ENCODE results near the gene FBXL4.
A peak's percentile ranks its signal among the peaks of the same experiment; 100 is the strongest.

The FBXL4 gene

DNA sequence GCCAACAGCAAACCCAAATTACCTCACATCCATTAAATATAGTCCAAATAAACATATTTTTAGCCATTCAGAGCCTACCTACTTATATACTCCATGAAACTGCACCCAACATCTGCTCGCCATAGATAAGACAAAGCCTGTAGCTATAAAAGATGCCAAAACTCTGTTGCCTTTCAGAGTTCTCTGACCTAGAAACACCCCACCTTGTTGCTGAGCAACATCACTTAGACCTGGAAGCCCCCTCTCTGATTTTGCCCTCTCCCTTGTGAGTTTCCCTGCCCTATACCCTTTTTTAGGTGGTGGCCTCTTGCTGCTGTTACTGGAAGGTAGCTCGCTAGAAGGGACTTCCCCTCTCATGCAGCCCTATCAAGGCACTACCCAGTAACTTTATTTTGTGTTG is 27.7 kb upstream of the FBXL4 start:
- no peak overlapping the region for H3K9ac ChIP-seq (ENCODE audit: low read length in 2 of 2)
- H3K4me3 ChIP-seq (ENCODE audit: low read length in 2 of 2) = no peak overlapping the region
- H3K9me3 ChIP-seq (ENCODE audit: control insufficient read depth in 2 of 2, low read length in 2 of 2) = no peaks in the 10 kb centered on the region
- H3K4me1 ChIP-seq (ENCODE audit: control insufficient read depth, insufficient read depth, low read length) = no peaks in the 10 kb centered on the region
- H3K27ac ChIP-seq (ENCODE audit: low read length) = no peak overlapping the region
- no peaks in the 10 kb centered on the region for H3K36me3 ChIP-seq (ENCODE audit: control insufficient read depth in 2 of 2, insufficient read depth in 2 of 2, low read length in 2 of 2)
- H3K27me3 ChIP-seq (ENCODE audit: control insufficient read depth in 1 of 2, insufficient read depth in 2 of 2, low read length in 2 of 2) = no peaks in the 10 kb centered on the region

GRCh38 chr6:98974309-98974708 is 26.6 kb upstream of the FBXL4 start:
- Histone ChIP-seq H3K27me3 (ENCODE audit: control insufficient read depth in 1 of 2, insufficient read depth in 2 of 2, low read length in 2 of 2) (no peaks in the 10 kb centered on the region), H3K9me3 (ENCODE audit: control insufficient read depth in 2 of 2, low read length in 2 of 2) (no peaks in the 10 kb centered on the region), H3K4me1 (ENCODE audit: control insufficient read depth, insufficient read depth, low read length) (no peaks in the 10 kb centered on the region), H3K27ac (ENCODE audit: low read length) (no peak overlapping the region), H3K4me3 (ENCODE audit: low read length in 2 of 2) (no peak overlapping the region), H3K36me3 (ENCODE audit: control insufficient read depth in 2 of 2, insufficient read depth in 2 of 2, low read length in 2 of 2) (no peaks in the 10 kb centered on the region), H3K9ac (ENCODE audit: low read length in 2 of 2) (no peak overlapping the region)

GRCh38 chr6:98973571-98973970 is 25.8 kb upstream of the FBXL4 start:
- Histone ChIP-seq H3K36me3 (ENCODE audit: control insufficient read depth in 2 of 2, insufficient read depth in 2 of 2, low read length in 2 of 2) (no peaks in the 10 kb centered on the region), H3K27ac (ENCODE audit: low read length) (no peak overlapping the region), H3K9me3 (ENCODE audit: control insufficient read depth in 2 of 2, low read length in 2 of 2) (no peaks in the 10 kb centered on the region), H3K27me3 (ENCODE audit: control insufficient read depth in 1 of 2, insufficient read depth in 2 of 2, low read length in 2 of 2) (no peaks in the 10 kb centered on the region), H3K4me1 (ENCODE audit: control insufficient read depth, insufficient read depth, low read length) (no peaks in the 10 kb centered on the region), H3K4me3 (ENCODE audit: low read length in 2 of 2) (no peak overlapping the region), H3K9ac (ENCODE audit: low read length in 2 of 2) (no peak overlapping the region)

DNA sequence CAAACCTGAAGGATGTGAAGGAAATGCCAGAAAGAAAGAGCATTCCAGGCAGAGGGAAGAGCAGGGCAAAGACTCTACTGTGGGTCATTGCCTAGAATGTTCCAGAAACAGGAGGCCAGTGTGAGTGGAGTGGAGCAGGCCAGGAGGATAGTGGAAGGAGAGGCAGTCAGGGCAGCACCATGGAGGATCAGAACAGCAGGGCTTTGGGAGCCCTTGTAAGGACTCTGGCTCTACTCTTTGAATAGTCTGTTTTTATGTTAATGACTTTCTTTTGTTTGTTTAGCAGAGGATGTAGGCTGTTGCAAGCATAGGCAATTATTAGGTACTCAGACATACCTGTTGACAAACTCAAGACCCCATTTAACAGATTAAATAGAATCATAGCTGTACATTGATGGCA is 23.6 kb upstream of the FBXL4 start:
- no peaks in the 10 kb centered on the region for H3K36me3 ChIP-seq (ENCODE audit: control insufficient read depth in 2 of 2, insufficient read depth in 2 of 2, low read length in 2 of 2)
- no peaks in the 10 kb centered on the region for H3K27me3 ChIP-seq (ENCODE audit: control insufficient read depth in 1 of 2, insufficient read depth in 2 of 2, low read length in 2 of 2)
- no peaks in the 10 kb centered on the region for H3K4me1 ChIP-seq (ENCODE audit: control insufficient read depth, insufficient read depth, low read length)
- no peak overlapping the region for H3K27ac ChIP-seq (ENCODE audit: low read length)
- H3K9me3 ChIP-seq (ENCODE audit: control insufficient read depth in 2 of 2, low read length in 2 of 2) = no peaks in the 10 kb centered on the region
- no peak overlapping the region for H3K4me3 ChIP-seq (ENCODE audit: low read length in 2 of 2)
- no peak overlapping the region for H3K9ac ChIP-seq (ENCODE audit: low read length in 2 of 2)

DNA sequence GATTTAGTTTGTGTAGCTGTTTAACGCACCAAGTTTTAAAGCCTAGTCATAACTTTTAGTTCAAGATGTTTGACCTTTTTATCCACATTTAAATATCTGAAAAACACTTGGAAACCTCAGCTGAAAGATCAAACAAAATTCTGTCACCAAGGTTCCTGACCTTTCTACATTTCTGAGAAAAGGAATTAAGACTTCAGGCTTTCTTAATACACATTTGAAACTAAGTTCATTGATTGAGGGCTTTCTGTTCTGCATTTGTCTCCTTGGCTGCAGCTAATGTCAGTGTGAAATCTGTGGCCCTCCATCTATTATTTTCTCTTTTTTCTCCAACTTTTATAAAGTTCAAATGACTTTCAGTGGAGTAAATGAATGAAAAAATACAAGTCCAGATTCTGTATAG is 22.7 kb upstream of the FBXL4 start:
- H3K36me3 ChIP-seq (ENCODE audit: control insufficient read depth in 2 of 2, insufficient read depth in 2 of 2, low read length in 2 of 2) = no peaks in the 10 kb centered on the region
- no peak overlapping the region for H3K9ac ChIP-seq (ENCODE audit: low read length in 2 of 2)
- no peak overlapping the region for H3K4me3 ChIP-seq (ENCODE audit: low read length in 2 of 2)
- H3K27me3 ChIP-seq (ENCODE audit: control insufficient read depth in 1 of 2, insufficient read depth in 2 of 2, low read length in 2 of 2) = no peaks in the 10 kb centered on the region
- no peaks in the 10 kb centered on the region for H3K4me1 ChIP-seq (ENCODE audit: control insufficient read depth, insufficient read depth, low read length)
- H3K27ac ChIP-seq (ENCODE audit: low read length) = no peak overlapping the region
- H3K9me3 ChIP-seq (ENCODE audit: control insufficient read depth in 2 of 2, low read length in 2 of 2) = no peaks in the 10 kb centered on the region

DNA sequence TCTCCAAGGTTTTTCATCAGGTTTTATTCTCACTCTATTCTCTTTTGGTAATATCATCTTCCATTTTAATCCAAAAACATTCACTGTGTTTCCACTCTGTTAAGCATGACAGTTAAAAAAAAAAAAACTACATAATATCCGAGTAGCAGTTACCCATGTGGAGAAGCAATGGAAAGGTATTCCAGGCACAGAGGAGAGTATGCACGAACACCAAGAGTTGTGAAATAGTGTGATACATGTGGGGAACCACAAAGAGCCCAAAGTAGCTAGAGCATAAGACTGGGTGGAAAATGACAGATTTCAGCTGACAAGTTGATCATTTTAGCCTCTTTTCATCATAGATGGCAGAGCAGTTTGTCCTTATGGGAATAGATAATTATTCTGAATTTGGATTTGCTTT is 19.9 kb upstream of the FBXL4 start:
- H3K4me1 ChIP-seq (ENCODE audit: control insufficient read depth, insufficient read depth, low read length) = no peaks in the 10 kb centered on the region
- H3K4me3 ChIP-seq (ENCODE audit: low read length in 2 of 2) = no peak overlapping the region
- H3K27me3 ChIP-seq (ENCODE audit: control insufficient read depth in 1 of 2, insufficient read depth in 2 of 2, low read length in 2 of 2) = no peaks in the 10 kb centered on the region
- no peaks in the 10 kb centered on the region for H3K36me3 ChIP-seq (ENCODE audit: control insufficient read depth in 2 of 2, insufficient read depth in 2 of 2, low read length in 2 of 2)
- no peak overlapping the region for H3K9ac ChIP-seq (ENCODE audit: low read length in 2 of 2)
- H3K9me3 ChIP-seq (ENCODE audit: control insufficient read depth in 2 of 2, low read length in 2 of 2) = no peaks in the 10 kb centered on the region
- no peak overlapping the region for H3K27ac ChIP-seq (ENCODE audit: low read length)

GRCh38 chr6:98959631-98960030 is 11.9 kb upstream of the FBXL4 start:
- Histone ChIP-seq H3K4me1 (ENCODE audit: control insufficient read depth, insufficient read depth, low read length) (no peaks in the 10 kb centered on the region), H3K9ac (ENCODE audit: low read length in 2 of 2) (no peak overlapping the region), H3K9me3 (ENCODE audit: control insufficient read depth in 2 of 2, low read length in 2 of 2) (no peaks in the 10 kb centered on the region), H3K36me3 (ENCODE audit: control insufficient read depth in 2 of 2, insufficient read depth in 2 of 2, low read length in 2 of 2) (no peaks in the 10 kb centered on the region), H3K27me3 (ENCODE audit: control insufficient read depth in 1 of 2, insufficient read depth in 2 of 2, low read length in 2 of 2) (no peaks in the 10 kb centered on the region), H3K4me3 (ENCODE audit: low read length in 2 of 2) (no peak overlapping the region), H3K27ac (ENCODE audit: low read length) (no peak overlapping the region)

- H3K4me1 ChIP-seq (ENCODE audit: control insufficient read depth, insufficient read depth, low read length) = no peaks in the 10 kb centered on the region
- no peak overlapping the region for H3K27ac ChIP-seq (ENCODE audit: low read length)
- H3K27me3 ChIP-seq (ENCODE audit: control insufficient read depth in 1 of 2, insufficient read depth in 2 of 2, low read length in 2 of 2) = no peaks in the 10 kb centered on the region
- no peak overlapping the region for H3K9ac ChIP-seq (ENCODE audit: low read length in 2 of 2)
- H3K4me3 ChIP-seq (ENCODE audit: low read length in 2 of 2) = no peak overlapping the region
- H3K36me3 ChIP-seq (ENCODE audit: control insufficient read depth in 2 of 2, insufficient read depth in 2 of 2, low read length in 2 of 2) = no peaks in the 10 kb centered on the region
- H3K9me3 ChIP-seq (ENCODE audit: control insufficient read depth in 2 of 2, low read length in 2 of 2) = no peaks in the 10 kb centered on the region
Measured at GRCh38 chr6:98958776-98959175, 11.0 kb upstream of the FBXL4 start.

DNA sequence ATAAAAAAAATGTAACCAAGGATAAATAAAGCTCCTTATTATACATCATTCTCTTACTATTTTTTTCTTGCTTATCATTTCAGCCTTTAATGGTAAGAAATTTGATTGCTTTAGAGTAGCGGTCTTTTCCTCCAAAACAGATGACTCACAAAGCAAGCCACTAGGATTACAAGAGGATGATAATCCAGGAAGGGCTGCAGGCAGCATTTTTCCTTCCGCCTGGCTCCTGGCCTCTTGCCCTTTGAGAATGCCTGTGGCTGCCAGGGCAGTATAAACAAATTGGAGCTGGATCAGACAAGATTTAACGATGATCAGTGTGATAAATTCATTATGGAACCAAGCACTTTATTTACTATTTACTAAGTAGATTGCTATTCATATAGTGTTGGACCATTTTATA is 9.7 kb upstream of the FBXL4 start:
- no peaks in the 10 kb centered on the region for H3K27me3 ChIP-seq (ENCODE audit: control insufficient read depth in 1 of 2, insufficient read depth in 2 of 2, low read length in 2 of 2)
- no peak overlapping the region for H3K27ac ChIP-seq (ENCODE audit: low read length)
- no peaks in the 10 kb centered on the region for H3K9me3 ChIP-seq (ENCODE audit: control insufficient read depth in 2 of 2, low read length in 2 of 2)
- H3K4me1 ChIP-seq (ENCODE audit: control insufficient read depth, insufficient read depth, low read length) = no peaks in the 10 kb centered on the region
- H3K36me3 ChIP-seq (ENCODE audit: control insufficient read depth in 2 of 2, insufficient read depth in 2 of 2, low read length in 2 of 2) = no peaks in the 10 kb centered on the region
- H3K9ac ChIP-seq (ENCODE audit: low read length in 2 of 2) = no peak overlapping the region
- no peak overlapping the region for H3K4me3 ChIP-seq (ENCODE audit: low read length in 2 of 2)

- H3K9me3 ChIP-seq (ENCODE audit: control insufficient read depth in 2 of 2, low read length in 2 of 2) = no peaks in the 10 kb centered on the region
- no peak overlapping the region for H3K9ac ChIP-seq (ENCODE audit: low read length in 2 of 2)
- H3K27me3 ChIP-seq (ENCODE audit: control insufficient read depth in 1 of 2, insufficient read depth in 2 of 2, low read length in 2 of 2) = no peaks in the 10 kb centered on the region
- no peaks in the 10 kb centered on the region for H3K36me3 ChIP-seq (ENCODE audit: control insufficient read depth in 2 of 2, insufficient read depth in 2 of 2, low read length in 2 of 2)
- peaks cover 6% of the 10 kb centered on the region for H3K4me1 ChIP-seq (ENCODE audit: control insufficient read depth, insufficient read depth, low read length)
- no peak overlapping the region for H3K4me3 ChIP-seq (ENCODE audit: low read length in 2 of 2)
- H3K27ac ChIP-seq (ENCODE audit: low read length) = no peak overlapping the region
Measured at GRCh38 chr6:98949589-98949988, 1.8 kb upstream of the FBXL4 start.

DNA sequence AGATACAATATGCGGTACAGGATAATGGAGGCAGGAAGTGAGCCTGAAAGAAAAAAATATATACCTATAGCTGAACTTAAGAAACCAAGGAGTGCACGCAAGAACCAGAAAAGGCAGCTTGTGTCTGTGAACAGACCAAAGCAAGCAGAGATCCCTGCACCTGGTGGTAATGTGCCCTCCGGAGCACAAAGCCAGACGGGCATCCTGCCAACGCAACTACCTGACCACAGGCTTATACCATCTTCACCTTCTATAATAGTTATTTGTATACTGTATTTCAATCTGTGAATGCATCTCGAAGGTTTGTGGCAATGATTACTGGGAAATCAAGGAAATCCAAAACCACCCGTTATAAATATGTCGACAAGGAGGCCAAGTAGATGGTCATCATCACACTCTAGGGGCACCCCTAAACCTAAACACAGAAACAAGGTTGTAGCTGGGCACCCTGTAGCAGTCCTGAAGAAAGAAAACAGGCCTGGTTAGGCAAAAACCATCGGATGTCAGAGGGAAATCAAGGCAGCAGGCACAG is 801 bp downstream of the FBXL4 start:
- H3K27ac ChIP-seq (ENCODE audit: low read length) = peak overlapping the region; percentile 26
- no peaks in the 10 kb centered on the region for H3K36me3 ChIP-seq (ENCODE audit: control insufficient read depth in 2 of 2, insufficient read depth in 2 of 2, low read length in 2 of 2)
- H3K27me3 ChIP-seq (ENCODE audit: control insufficient read depth in 1 of 2, insufficient read depth in 2 of 2, low read length in 2 of 2) = no peaks in the 10 kb centered on the region
- H3K9ac ChIP-seq (ENCODE audit: low read length in 2 of 2) = peak overlapping the region; percentile 82 to 87
- H3K4me1 ChIP-seq (ENCODE audit: control insufficient read depth, insufficient read depth, low read length) = peaks cover 6% of the 10 kb centered on the region
- H3K4me3 ChIP-seq (ENCODE audit: low read length in 2 of 2) = peak overlapping the region; percentile 75 to 84
- no peaks in the 10 kb centered on the region for H3K9me3 ChIP-seq (ENCODE audit: control insufficient read depth in 2 of 2, low read length in 2 of 2)
